HG03521 (cell line): Measurements from ENCODE around the gene SOS1.
"Not testable (repeated sequence)": the region's sequence is repeated elsewhere in the genome, so short reads cannot be mapped to it uniquely, and the experiment has no call there.

Experiments
- ATAC-seq: cut with Tn5 transposase; IDR thresholded peaks from one replicate; pipeline ENCODE4 v1.9.1; 2021; ENCODE audit warnings: mild to moderate bottlenecking, moderate library complexity; ENCODE audit not compliant: unreplicated experiment

Gene SOS1

GRCh38 chr2:39107724-39108273, 13.1 kb downstream of the SOS1 start:
- no peak for ATAC-seq

GRCh38 chr2:39107156-39107555, 13.7 kb downstream of the SOS1 start:
- ATAC-seq, result no peak

- ATAC-seq, result peak; percentile 50
Measured at GRCh38 chr2:39099870-39100728, 20.8 kb downstream of the SOS1 start.

GRCh38 chr2:39099310-39099869, 21.5 kb downstream of the SOS1 start:
- no peak for ATAC-seq

GRCh38 chr2:39095624-39096023, 25.2 kb downstream of the SOS1 start:
- no peak for ATAC-seq

- ATAC-seq, result peak; percentile 82
Measured at GRCh38 chr2:39094717-39095363, 26.0 kb downstream of the SOS1 start.

- ATAC-seq, result peak; percentile 37
Measured at GRCh38 chr2:39093218-39093898, 27.5 kb downstream of the SOS1 start.

GRCh38 chr2:39091543-39091942, 29.3 kb downstream of the SOS1 start:
- no peak for ATAC-seq

GRCh38 chr2:39091063-39091462, 29.8 kb downstream of the SOS1 start:
- no peak for ATAC-seq

- no peak for ATAC-seq
Measured at GRCh38 chr2:39080152-39080551, 40.7 kb downstream of the SOS1 start.

GRCh38 chr2:39069890-39070465, 50.9 kb downstream of the SOS1 start:
- no peak for ATAC-seq

GRCh38 chr2:39069136-39069515, 51.7 kb downstream of the SOS1 start:
- no peak for ATAC-seq

GRCh38 chr2:39068299-39069135, 52.3 kb downstream of the SOS1 start:
- no peak for ATAC-seq

GRCh38 chr2:39065616-39066015, 55.2 kb downstream of the SOS1 start:
- ATAC-seq, result no peak

GRCh38 chr2:39062320-39062719, 58.5 kb downstream of the SOS1 start:
- no peak for ATAC-seq

GRCh38 chr2:39061280-39061679, 59.6 kb downstream of the SOS1 start:
- ATAC-seq, result no peak

GRCh38 chr2:39059366-39059952, 61.4 kb downstream of the SOS1 start:
- no peak for ATAC-seq

GRCh38 chr2:39058101-39058500, 62.8 kb downstream of the SOS1 start:
- ATAC-seq, result no peak

GRCh38 chr2:39052665-39053064, 68.2 kb downstream of the SOS1 start:
- ATAC-seq, result not testable (repeated sequence)

- ATAC-seq, result no peak
Measured at GRCh38 chr2:39050109-39050508, 70.7 kb downstream of the SOS1 start.
